GM12878 (cell line): ENCODE results near the gene ARHGAP27. TPM values are rescaled to one million over a fixed set of nuclear protein-coding genes. Genes with fewer than 3 reads are reported as not detected.
A peak's percentile ranks its signal among the peaks of the same experiment; 100 is the strongest.

Experiments used
- ASH2L ChIP-seq: fragments of 300-600, 200-600 bp; sonication (generic); IDR thresholded peaks from 2 replicates; pipeline ENCODE4 v1.6.1; 2017; ENCODE audit warnings: low read depth, mild to moderate bottlenecking, borderline replicate concordance
- BACH1 ChIP-seq: fragments of 450-650 bp; IDR thresholded peaks from 2 replicates; pipeline ENCODE4 v1.6.1; 2017; ENCODE audit warnings: mild to moderate bottlenecking, borderline replicate concordance
- BCL3 ChIP-seq: IDR thresholded peaks from 2 replicates; pipeline ENCODE4 v1.6.1; 2011; ENCODE audit warnings: borderline replicate concordance, low read depth, mild to moderate bottlenecking, moderate library complexity, low read length; ENCODE audit not compliant: insufficient read depth, poor library complexity, severe bottlenecking
- BMI1 ChIP-seq: fragments of 450-650 bp; IDR thresholded peaks from 2 replicates; pipeline ENCODE4 v1.6.1; 2016; ENCODE audit warnings: mild to moderate bottlenecking, moderate library complexity, borderline replicate concordance
- CBFB ChIP-seq: IDR thresholded peaks from 2 replicates; pipeline ENCODE4 v1.6.1; 2016; ENCODE audit warnings: antibody characterized with exemption, low read depth
- CREB1 ChIP-seq: IDR thresholded peaks from 2 replicates; pipeline ENCODE4 v1.6.1; 2012; ENCODE audit warnings: low read depth, mild to moderate bottlenecking, inconsistent platforms
- E2F8 ChIP-seq: fragments of 450-650 bp; IDR thresholded peaks from 2 replicates; pipeline ENCODE4 v1.6.1; 2018; ENCODE audit warnings: mild to moderate bottlenecking, low read depth, moderate library complexity; ENCODE audit not compliant: partially characterized antibody
- E4F1 ChIP-seq: fragments of 450-650 bp; IDR thresholded peaks from 2 replicates; pipeline ENCODE4 v1.6.1; 2018; ENCODE audit warnings: borderline replicate concordance, mild to moderate bottlenecking; ENCODE audit not compliant: partially characterized antibody
- FOXM1 ChIP-seq: IDR thresholded peaks from 2 replicates; pipeline ENCODE4 v1.6.1; 2012; ENCODE audit warnings: low read depth, mild to moderate bottlenecking, inconsistent platforms, low read length, moderate library complexity
- HDAC2 ChIP-seq: fragments of 200-600 bp; sonication (generic); IDR thresholded peaks from 2 replicates; pipeline ENCODE4 v1.6.1; 2017
- IRF4 ChIP-seq: IDR thresholded peaks from 2 replicates; pipeline ENCODE4 v1.6.1; 2011; ENCODE audit warnings: low read depth, low read length
- LARP7 ChIP-seq: fragments of 450-650 bp; IDR thresholded peaks from 2 replicates; pipeline ENCODE4 v1.6.1; 2017; ENCODE audit warnings: mild to moderate bottlenecking
- NBN ChIP-seq: fragments of 450-650 bp; IDR thresholded peaks from 2 replicates; pipeline ENCODE4 v1.6.1; 2016
- NFYB ChIP-seq: IDR thresholded peaks from 2 replicates; pipeline ENCODE4 v1.6.1; 2011; ENCODE audit warnings: low read depth, mild to moderate bottlenecking, low read length, improper control_type of control experiment, moderate library complexity; ENCODE audit not compliant: insufficient read depth
- NR2F1 ChIP-seq: fragments of 450-650 bp; conservative IDR thresholded peaks from 2 replicates; pipeline ENCODE4 v1.6.1; 2017; ENCODE audit warnings: mild to moderate bottlenecking
- PAX5 ChIP-seq: IDR thresholded peaks from 2 replicates; pipeline ENCODE4 v1.6.1; 2011; ENCODE audit warnings: low read depth, low read length, borderline replicate concordance
- PML ChIP-seq: IDR thresholded peaks from 2 replicates; pipeline ENCODE4 v1.6.1; 2012; ENCODE audit warnings: low read length, inconsistent platforms
- RB1 ChIP-seq: fragments of 450-650 bp; formaldehyde crosslinking; IDR thresholded peaks from 2 replicates; pipeline ENCODE4 v1.6.1; 2017; ENCODE audit warnings: mild to moderate bottlenecking, borderline replicate concordance
- RBBP5 ChIP-seq: fragments of 200-600 bp; sonication (generic); conservative IDR thresholded peaks from 2 replicates; pipeline ENCODE4 v1.6.1; 2016
- SIN3A ChIP-seq: IDR thresholded peaks from 2 replicates; pipeline ENCODE4 v1.6.1; 2012; ENCODE audit warnings: low read depth, low read length, improper control_type of control experiment
- SMAD1 ChIP-seq: fragments of 450-650 bp; IDR thresholded peaks from 2 replicates; pipeline ENCODE4 v1.6.1; 2018; ENCODE audit warnings: mild to moderate bottlenecking, low read depth; ENCODE audit not compliant: partially characterized antibody
- TAF1 ChIP-seq: IDR thresholded peaks from 2 replicates; pipeline ENCODE4 v1.6.1; 2011; ENCODE audit warnings: mild to moderate bottlenecking, low read depth, low read length, borderline replicate concordance
- ZBTB33 ChIP-seq: fragments of 450-650 bp; IDR thresholded peaks from 2 replicates; pipeline ENCODE4 v1.6.1; 2017; ENCODE audit warnings: mild to moderate bottlenecking
- ZNF217 ChIP-seq: fragments of 450-650 bp; IDR thresholded peaks from 2 replicates; pipeline ENCODE4 v1.6.1; 2017; ENCODE audit warnings: antibody characterized with exemption, mild to moderate bottlenecking
- ZNF274 ChIP-seq: IDR thresholded peaks from one replicate; pipeline ENCODE4 v1.8.0; 2011; ENCODE audit not compliant: insufficient read length, insufficient read depth
- polyA plus RNA-seq, 11 experiments: library from polyadenylated mRNA; depleted of rRNA in 4 of 11; unstranded in 6 of 11; stranded (reverse) in 5 of 11; fragments of >200 nt; fragmentation: Nextera tagmentation in 4 of 11; fragmentation: Illumina TruSeq in 1 of 11; extraction: Ambion mirVana in 4 of 11; extraction: Trizol in 1 of 11; gene quantifications; 1 replicate in 1 of 11; 2 replicates in 10 of 11; pipeline versions ENCODE4 v1.2.1 to v1.2.3, GENCODE V29; 2011 to 2016; ENCODE audit warnings: inconsistent platforms in 2 of 11, missing spikeins in 2 of 11, low read depth in 1 of 11
- total RNA-seq, 4 experiments: library from RNA; depleted of rRNA in 3 of 4; stranded (reverse); fragments of >200 nt in 3 of 4; fragmentation: Illumina TruSeq in 1 of 4; extraction: Trizol in 1 of 4; gene quantifications; 2 replicates each; pipeline versions ENCODE4 v1.2.1 to v1.2.3, GENCODE V29; 2013 to 2021

Gene ARHGAP27
- total and polyA plus RNA-seq, 10 of the 15 experiments (the other 5 are each of a cell fraction or from before 2014, with no cell fraction given): 0.64 to 45.7 (median 17.7) TPM

GRCh38 chr17:45353043-45353442, 79.6 kb downstream of the ARHGAP27 start (continued):
- TF ChIP-seq E2F8 (no peak), BMI1 (0 out of 2 replicates have a peak, but pooled peaks have one; percentile 14), ZNF217 (no peak), BACH1 (peak; percentile 74; the same call in 1 of the 2 replicates), FOXM1 (peak; percentile 64; the same call in 1 of the 2 replicates), ZBTB33 (no peak), NFYB (peak; percentile 70; the same call in 1 of the 2 replicates), PML (no peak), CBFB (0 out of 2 replicates have a peak, but pooled peaks have one; percentile 66), BCL3 (peak; percentile 71), PAX5 (peak; percentile 86), CREB1 (0 out of 2 replicates have a peak, but pooled peaks have one; percentile 25), HDAC2 (no peak), LARP7 (no peak), RBBP5 (no peak), IRF4 (peak; percentile 90), RB1 (no peak), NR2F1 (0 out of 2 replicates have a peak, but pooled peaks have one; percentile 11), NBN (peak; percentile 47; the same call in 1 of the 2 replicates), SIN3A (no peak), E4F1 (no peak), ASH2L (no peak), SMAD1 (no peak), TAF1 (no peak), ZNF274 (no peak)
